HG03025 (cell line): ENCODE data around the gene ZMYND8.
"Not testable (repeated sequence)": the region's sequence is repeated elsewhere in the genome, so short reads cannot be mapped to it uniquely, and the experiment has no call there.

Source experiments
- ATAC-seq: cut with Tn5 transposase; IDR thresholded peaks from one replicate; pipeline ENCODE4 v1.9.1; 2021; ENCODE audit warnings: mild to moderate bottlenecking, moderate library complexity; ENCODE audit not compliant: unreplicated experiment, low FRiP score

The ZMYND8 gene

GRCh38 chr20:47272893-47273590 lies 83.5 kb downstream of the ZMYND8 start:
- ATAC-seq = no peak

DNA sequence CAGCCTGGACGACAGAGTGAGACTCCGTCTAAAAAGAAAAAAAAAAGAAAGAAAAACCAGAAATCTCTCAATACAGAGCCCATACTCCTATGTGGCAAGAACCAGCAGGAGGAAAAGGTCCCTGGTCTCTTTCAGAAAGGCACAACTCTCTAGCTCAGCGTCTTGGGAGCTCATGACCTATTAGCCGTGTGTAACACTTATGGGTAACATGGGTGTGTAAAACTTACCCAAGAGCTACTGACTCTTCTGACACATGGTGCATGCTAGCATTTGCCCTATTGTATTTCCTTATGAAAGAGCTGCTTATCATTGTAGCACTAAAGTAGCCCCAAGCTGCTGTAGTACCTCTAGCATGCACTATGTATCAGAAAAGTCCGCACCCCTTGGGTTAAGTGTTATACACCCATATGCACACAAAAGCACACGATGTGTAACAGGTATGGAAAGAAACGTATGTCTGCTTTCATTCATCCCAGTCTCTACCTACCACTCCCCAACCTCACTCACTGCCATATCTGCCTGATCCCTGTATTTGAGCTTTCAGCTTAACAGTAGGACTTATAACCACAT lies 85.4 kb downstream of the ZMYND8 start:
- ATAC-seq = no peak

GRCh38 chr20:47269309-47270165 lies 87.0 kb downstream of the ZMYND8 start:
- no peak for ATAC-seq

DNA sequence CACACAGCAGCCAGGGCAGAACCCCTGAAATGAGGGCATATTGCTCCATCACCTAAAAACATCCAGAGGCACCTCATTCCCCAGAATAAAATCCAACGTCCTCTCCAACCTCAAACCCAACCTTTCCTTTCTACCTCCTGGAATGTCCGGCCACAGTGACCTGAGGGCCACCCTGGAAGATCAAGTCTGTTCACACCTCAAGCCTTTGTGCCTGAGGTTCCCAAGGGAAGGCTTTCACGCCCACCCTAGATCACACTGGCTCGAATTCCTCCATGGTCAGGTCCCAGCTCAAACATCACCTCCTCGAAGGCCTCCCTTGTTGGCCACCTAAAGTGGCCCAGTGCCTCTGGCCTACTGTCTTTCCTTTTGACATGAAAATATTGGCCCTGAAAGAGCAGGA lies 88.9 kb downstream of the ZMYND8 start:
- no peak for ATAC-seq

GRCh38 chr20:47266847-47267515 lies 89.5 kb downstream of the ZMYND8 start:
- ATAC-seq = no peak

- no peak for ATAC-seq
These were observed 90.5 kb downstream of the ZMYND8 start for GRCh38 chr20:47265984-47266383.

GRCh38 chr20:47265214-47265613 lies 91.3 kb downstream of the ZMYND8 start:
- ATAC-seq = no peak

GRCh38 chr20:47264137-47264769 lies 92.2 kb downstream of the ZMYND8 start:
- not testable (repeated sequence) for ATAC-seq

- ATAC-seq = no peak
These were observed 92.9 kb downstream of the ZMYND8 start for GRCh38 chr20:47263465-47264084.

DNA sequence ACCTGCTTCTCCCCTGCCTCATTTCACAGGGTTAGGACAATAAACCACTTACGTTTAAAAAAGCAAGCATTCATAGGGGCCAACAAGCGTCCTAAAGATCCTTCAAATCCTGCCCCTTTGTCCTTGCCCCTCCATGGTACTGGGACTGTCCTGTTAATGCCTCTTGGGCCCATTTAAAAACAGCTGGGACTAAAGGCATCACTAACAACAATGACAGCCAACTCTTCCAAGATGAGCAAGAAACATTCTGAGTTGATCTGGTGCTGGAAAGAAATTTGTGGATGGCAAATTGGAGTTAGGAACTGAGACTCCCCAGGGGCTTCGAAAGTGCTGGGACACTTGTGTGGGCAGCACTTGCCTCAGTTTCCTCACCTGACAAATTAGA lies 93.4 kb downstream of the ZMYND8 start:
- no peak for ATAC-seq

DNA sequence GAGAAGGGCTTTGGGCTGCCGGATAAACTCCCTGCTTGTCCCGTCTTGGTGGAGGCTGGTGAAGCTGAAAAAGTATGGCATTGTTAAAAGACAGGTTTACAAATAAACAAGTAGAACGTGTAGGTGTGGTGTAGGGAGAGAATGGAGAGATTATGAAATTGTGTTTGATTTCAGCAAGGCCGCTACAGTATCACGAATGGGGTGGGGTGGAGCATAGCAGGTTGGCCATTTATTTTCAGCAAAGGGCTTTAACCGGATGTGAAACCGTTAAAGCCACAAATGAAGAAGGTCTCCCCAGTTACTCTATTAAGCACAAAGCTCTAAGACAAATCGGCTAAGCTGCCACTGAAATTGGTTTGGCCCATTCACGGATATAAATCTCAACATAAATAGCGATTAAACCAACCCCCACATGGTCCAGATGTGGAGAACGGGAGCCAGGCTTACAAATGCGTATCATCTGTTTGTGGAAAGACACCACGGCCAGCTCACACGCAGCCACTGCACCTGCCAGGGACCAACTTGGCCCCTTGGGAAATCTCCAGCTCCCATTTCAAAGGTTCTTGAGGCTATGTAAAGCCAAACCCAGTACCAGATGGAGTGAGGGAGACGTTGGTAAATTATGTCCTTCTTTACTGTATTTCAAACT lies 94.0 kb downstream of the ZMYND8 start:
- ATAC-seq = no peak

DNA sequence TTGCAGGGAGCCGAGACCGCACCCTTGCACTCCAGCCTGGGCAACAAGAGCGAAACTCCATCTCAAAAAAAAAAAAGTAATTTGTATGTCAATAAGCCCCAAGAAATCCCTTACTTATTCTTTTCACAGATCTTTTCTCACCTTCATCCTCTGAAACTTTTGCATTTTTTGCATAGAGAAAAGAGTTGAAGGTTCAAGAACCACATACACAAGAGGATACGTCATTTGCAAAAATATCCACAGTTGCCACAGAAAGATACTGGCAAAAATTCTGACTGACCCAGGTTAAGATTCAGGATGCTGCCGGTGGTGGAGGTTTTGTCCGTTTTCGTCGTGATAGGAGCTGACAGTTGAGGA lies 94.5 kb downstream of the ZMYND8 start:
- ATAC-seq = no peak

DNA sequence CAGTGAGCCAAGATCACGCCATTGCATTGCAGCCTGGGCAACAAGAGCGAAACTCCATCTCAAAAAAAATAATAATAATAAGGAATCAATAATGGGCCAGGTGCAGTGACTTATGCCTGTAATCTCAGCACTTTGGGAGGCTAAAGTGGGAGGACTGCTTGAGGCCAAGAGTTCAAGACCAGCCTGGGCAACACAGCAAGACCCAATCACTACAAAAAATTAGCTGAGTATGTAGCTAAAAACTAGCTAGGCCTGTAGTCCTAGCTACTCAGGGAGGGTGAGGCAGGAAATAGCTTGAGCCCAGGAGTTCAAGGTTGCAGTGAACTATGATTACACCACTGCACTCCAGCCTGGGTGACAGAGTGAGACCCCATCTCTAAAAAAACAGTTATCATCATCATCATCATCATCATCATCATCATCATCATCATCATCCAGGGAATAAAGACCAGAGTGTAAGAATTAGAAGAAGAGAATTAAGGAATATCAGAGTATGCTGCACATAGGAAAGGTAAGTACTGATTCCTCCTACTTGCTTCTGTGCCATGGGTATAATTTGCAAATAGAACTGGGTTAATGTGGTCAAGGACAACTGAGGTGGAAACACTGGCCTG lies 95.2 kb downstream of the ZMYND8 start:
- not testable (repeated sequence) for ATAC-seq

DNA sequence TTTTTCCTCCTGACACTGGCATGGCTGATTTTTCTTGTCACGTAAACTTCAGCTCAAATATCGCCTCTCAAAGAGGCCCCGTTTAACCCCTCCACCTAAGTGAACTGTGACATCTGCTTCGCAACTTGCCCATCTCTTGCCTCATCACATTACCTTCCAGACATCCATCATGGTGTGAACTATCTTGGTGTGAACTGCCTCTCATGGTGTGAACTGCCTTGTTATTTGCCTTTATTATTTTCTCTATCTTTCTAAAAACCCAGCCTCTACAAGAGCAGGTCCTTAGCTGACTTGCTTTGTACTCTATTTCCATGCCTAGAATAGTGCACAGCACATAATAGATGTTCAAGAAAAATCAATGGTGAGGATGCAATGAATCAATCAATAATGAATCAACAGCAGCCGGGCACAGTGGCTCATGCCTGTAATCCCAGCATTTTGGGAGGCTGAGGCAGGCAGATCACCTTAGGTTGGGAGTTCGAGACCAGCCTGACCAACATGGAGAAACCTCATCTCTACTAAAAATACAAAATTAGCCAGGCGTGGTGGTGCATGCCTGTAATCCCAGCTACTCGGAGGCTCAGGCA lies 95.9 kb downstream of the ZMYND8 start:
- not testable (repeated sequence) for ATAC-seq

- ATAC-seq = no peak
These were observed 97.5 kb downstream of the ZMYND8 start for GRCh38 chr20:47258745-47259695.

- ATAC-seq = no peak
These were observed 98.7 kb downstream of the ZMYND8 start for GRCh38 chr20:47257771-47258170.

DNA sequence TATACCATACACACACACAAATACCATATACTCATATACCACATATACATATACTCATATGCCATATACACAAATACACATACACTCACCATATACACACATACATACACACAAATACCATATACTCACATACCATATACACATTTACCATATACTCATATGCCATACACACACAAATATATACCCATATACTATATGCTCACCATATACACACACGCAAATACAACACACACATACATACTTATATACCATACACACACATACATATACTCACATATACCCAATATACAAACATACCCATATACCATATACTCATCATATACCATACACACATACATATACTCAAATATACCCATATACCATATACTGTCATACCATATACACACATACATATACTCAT lies 99.2 kb downstream of the ZMYND8 start:
- no peak for ATAC-seq
